HG03520 (cell line): ENCODE measurements around the gene CCR5.
"Not testable (repeated sequence)": the region's sequence is repeated elsewhere in the genome, so short reads cannot be mapped to it uniquely, and the experiment has no call there.

Source experiments
- ATAC-seq: cut with Tn5 transposase; IDR thresholded peaks from one replicate; pipeline ENCODE4 v1.9.1; 2021; ENCODE audit warnings: mild to moderate bottlenecking, moderate library complexity; ENCODE audit not compliant: unreplicated experiment

The CCR5 gene

DNA sequence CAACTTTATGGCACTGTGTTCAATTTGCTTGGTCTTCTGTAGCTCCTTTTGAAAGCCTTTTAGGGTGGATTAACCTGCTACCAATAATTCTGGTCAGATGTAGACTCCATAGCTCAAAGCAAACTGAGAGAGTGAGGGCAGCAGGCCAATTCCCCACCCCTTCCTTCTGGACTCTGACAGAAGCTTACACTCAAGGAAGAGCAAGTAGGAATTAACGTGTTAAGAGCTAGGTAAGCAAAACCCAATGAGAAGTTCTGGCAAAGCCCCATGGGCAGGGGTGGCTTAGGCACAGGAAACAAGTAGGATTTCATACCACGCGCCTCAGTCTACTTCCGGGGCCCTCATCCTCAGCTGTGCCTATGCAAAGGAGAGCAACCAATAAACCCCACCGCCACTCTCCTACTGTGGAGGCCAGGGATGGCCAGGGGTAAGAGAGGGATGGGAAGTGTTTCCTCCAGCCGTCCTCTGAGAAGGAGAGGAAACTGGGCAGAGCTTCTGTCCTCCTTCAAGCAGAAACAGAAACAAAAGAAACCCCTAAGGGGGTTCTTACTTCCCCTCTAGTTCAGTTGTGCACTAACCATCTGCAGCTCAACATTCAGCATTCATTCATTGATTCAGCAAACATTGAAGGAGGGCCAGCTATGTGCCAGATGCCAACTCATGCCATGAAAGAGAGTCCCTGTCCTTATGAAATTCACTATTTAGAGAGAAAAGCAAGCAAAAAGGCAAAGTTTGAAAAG lies 12.6 kb downstream of the CCR5 start:
- no peak for ATAC-seq

DNA sequence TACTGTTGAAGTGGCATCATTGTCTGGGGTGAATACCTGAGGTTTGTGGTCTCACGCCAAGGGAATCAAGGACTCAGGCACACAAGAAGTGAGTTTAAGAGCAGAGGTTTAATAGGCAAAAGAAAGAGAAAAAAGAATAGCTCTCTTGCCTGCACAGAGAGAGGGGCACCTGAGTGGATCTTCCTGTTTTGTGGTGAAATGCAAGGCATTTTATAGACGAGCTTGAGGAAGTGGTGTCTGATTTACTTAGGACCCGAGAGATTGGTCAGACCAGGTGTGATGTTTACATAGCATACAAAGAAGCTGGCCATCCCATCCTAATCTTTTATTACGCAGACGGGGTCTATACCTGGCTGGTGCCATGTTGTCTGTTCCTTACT lies 13.2 kb downstream of the CCR5 start:
- ATAC-seq: no peak

DNA sequence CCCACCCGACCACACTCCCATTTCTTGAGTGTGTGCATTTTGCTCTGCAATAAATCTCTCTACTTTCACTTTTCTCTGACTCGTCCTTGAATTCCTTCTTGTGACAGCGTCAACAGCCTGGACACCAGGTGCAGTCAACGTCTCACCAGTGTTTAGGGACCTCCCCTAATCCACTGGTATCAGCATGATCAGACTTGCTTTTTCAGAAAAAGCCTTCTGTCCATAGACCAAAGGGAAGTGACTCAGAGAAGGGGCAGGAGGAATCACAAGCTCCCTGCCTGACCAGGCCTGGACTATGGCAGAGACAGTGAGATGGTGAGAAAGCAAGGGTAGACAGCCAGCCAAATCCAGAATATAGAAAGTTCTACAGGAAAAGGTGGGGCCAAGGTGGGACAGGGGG lies 15.5 kb downstream of the CCR5 start:
- no peak for ATAC-seq

DNA sequence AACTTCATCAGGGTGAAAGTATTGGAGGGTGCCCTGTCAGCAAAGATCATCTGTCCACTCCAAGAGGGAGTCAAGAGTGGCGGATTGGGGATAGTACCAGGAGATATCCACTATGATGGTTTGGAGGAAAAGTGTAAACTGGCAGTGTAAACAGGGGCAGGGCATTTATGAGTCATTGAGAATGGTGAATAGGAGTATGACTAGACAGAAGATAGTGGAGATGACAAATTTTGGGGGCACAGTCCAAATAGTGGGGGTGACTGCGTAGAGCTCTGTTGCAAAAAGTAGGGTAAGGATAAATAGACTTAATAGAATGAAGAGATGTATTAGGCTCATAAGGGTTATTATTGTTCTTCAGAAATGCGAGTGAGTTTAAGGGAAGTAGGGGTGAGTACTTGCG lies 18.1 kb downstream of the CCR5 start:
- not testable (repeated sequence) for ATAC-seq

DNA sequence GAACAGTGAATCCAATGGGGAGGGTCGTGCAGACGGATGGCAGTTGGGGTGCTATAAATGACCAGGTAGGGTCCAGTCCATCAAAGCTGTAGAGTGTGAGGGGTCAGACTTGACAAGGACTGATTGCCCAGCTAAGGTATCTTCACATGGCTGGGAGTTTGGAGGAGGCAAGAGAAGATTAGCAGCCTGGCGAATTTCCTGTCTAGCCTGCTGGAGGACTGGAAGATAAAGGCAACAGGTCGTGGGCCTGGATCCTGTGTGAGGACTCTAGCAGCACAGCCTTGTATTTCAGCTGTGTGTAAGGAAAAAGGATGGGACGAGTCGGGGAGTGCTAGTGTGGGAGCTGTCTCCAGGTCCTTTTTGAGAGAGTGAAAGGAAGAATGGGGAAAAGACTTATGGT lies 18.6 kb downstream of the CCR5 start:
- ATAC-seq: no peak

DNA sequence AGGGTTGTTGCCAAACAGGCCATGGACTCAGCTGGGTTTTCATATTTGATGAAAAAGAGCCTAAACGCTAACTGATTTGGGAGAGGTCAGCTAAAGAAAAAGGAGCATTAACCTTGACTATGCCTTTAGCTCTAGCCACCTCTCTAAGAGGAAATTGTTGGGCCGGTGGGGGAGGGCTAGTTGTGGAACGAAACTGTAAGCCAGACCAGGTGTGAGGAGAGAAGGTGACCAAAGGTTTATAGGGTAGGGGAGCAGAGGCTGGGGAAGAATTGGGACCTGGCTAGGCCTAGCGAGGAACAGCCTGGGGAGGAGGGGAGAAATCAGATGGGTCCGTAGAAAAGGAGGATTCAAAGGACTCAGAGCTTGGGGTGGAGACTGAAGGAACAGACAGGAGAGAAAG lies 20.8 kb downstream of the CCR5 start:
- ATAC-seq: not testable (repeated sequence)

DNA sequence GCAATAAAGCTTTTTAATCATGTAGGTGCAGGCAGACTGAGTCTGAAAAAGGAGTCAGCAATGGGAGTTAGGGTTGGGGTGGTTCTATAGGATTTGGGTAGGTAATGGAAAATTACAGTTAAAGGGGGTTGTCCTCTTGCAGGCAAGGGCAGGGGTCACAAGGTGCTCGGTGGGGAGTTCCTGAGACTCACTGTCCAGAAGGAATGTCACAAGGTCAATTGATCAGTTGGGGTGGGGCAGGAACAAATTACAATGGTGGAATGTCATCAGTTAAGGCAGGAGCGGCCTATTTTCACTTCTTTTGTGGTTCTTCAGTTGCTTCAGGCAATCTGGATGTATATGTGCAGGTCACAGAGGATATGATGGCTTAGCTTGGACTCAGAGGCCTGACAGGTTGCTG lies 22.3 kb downstream of the CCR5 start:
- ATAC-seq: no peak

DNA sequence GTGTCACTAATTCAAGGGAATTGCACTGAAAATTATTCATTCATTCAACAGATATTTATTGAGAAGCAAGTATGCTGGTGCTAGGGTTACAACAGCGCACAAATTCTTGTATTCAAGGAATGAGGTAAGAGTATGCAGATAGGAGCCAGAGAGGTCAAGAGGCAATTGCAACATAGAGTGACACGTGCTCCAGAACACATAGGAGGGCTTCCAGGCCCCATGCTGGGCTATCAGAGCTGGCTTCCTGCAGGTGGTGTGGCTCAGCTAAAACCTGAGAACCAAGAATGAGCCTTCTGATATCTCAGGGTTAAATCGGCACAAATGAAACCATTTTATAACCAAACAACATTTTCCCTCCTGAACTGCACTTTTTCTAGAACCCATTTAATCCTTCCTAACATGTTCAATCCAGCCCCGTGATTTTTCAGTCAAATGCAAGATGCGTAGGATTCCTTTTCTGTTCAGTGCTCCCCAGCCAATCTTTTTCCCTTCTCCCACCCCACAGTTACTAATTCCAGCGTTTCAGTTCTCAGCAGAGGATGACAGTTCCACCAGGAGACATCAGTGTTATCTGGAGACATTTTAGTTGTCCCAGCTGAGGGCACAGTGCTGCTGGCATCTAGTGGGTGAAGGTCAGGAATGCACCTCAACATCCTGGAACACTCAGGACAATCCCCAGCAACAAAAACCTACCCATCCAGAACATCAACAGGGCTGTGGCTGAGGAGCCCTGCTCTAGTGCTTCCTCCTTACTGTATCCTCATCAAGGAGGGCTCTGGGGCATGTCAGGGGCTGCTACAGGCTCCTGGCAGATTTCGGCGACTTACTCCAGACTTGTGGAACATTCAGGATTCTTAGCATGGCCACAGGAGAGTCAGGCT lies 23.0 kb downstream of the CCR5 start:
- no peak for ATAC-seq

DNA sequence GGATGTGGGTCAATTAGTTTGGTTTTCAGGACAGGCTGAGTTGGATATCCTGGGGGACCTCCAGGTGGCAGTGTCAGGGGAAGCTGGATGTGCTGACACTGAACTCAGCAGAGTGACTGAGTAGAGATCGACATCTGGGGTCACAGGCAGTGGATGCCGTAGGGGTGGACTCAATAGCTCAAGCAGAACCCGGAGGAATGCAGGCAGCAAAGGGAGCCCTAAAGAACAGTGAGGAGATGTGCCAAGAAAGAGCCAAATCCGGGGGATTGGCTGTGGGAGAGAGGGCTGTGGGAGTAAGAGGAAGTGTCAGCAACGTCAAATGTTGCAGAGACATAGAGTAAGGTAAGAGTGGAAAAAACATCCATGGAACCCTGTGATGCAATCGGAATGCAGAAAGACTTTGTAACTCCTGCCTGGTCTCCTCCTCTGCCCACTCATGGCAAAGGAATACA lies 24.5 kb downstream of the CCR5 start:
- no peak for ATAC-seq

DNA sequence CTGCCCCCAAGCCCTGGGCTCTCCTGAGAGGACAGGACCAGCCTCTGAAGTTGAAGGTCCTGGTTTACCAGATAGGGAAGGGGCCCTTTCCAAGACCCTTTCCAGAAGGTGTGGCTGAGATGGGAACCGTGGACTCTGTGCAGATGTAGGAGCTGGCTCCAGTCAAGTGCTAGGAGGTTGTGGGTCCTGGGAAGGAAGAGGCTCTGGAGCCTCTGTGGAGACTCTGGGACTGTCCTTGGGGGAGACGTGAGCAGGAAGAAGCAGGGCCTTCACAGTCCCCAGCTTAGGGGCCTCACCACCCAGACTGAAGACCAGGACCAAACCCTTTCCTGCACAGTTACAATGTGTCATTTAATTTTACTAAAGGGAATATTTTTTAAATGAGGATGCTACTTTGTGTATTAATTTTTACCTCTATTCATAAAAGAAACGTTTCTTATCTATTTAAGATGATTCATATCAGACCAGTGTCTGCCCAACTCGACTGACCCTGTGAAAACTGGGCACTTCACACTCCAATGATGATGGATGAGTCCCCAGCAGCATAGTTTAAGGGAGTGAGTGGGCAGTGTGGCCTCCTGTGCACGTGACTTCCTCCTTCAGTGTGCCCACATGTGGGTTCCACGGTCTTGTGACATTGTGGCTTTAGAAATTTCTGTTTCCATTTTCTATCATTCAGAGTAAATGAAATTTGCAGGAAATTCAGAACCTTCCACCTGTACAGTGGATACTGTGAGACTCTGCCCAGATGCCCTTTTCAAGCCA lies 25.2 kb downstream of the CCR5 start:
- no peak for ATAC-seq

DNA sequence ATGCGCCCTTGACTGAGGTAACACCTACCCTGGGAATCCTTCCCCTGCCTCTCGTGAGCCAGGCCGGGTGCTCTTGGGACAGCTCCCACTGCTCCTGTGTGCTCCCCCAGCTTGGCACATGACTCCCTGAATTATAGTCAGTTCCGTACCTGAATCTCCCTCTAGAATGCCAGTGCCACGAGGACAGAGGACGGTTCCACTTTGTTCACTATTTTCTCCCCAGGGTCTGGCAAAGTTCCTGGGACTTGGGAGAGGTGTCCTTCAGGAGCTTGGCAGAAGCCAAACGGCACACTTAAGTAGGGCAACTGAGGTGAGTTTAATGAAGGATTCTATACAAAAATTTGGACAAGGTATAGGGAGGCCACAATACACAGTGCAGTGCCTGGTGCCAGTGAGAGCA lies 26.4 kb downstream of the CCR5 start:
- ATAC-seq: no peak

DNA sequence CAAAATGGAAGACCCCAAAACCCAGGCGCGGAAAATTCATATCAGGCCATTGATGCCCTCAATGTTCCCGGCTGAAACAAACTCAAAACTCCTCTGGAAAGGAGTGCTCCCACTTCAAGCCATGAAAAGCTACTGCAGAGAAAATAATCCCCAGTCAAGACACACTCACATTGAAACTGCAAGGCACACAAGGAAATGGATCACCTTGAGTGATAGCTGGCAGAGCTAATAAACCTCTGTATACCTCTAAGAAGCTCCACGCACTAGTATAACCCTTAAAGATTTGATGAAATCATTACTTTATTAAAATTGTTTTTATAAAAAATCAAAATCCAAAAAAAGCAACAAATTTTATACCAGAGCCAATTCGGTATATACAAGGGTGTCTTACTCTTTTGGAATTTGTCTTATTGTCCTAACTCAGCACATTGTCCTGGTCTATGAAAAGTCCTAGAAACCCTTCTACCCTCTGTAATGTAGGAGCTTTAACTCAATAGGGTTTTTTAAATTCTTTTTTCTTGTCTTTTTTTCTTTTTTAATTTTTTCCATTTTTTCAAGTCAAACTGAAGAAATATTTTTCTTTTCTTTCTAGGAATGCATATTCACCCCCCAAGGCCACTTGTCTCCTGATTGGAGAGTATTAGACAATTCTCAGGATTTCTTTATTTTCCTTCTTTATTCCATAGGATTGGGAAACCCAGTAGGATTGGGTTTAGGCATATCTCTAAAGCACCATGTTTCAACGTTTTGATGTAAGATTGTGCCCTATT lies 27.6 kb downstream of the CCR5 start:
- ATAC-seq: no peak

DNA sequence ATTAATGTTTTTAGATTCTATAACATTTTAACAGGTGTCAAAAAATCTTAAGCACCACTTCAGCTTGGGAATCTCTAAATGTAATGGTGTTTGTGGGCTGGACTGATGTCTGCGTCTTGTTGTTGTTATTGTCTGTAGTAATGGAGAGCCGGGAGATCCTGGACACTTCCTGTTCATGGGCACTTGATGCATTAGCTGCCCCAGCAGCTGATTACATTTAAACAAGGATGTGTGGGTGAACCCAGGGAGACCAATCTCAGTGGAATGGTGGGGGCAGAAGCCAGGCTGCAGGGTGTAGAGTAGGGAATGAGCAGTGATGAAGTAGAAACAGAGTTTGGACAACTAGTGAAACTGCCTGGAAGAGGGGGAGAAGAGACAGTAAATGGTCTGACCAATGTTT lies 28.4 kb downstream of the CCR5 start:
- no peak for ATAC-seq

DNA sequence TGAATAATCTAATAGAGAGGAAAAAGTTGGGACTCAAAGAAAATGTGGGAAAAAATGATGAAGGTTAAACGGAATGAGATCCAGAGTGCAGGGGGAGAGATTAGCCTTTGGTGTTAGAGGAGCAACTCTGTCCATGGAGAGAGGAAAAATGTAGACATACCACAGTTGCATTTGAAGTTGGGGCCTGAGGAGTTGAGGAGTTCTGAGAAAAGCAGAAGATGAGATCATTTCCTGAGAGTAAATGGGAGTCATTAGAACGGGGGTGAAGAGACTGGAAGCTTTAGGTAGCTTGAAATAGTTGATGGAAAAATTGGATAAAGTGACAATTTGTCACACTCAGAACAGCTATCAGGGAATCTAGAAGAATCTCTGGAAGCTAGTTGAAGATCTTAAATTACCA lies 28.8 kb downstream of the CCR5 start:
- ATAC-seq: no peak

DNA sequence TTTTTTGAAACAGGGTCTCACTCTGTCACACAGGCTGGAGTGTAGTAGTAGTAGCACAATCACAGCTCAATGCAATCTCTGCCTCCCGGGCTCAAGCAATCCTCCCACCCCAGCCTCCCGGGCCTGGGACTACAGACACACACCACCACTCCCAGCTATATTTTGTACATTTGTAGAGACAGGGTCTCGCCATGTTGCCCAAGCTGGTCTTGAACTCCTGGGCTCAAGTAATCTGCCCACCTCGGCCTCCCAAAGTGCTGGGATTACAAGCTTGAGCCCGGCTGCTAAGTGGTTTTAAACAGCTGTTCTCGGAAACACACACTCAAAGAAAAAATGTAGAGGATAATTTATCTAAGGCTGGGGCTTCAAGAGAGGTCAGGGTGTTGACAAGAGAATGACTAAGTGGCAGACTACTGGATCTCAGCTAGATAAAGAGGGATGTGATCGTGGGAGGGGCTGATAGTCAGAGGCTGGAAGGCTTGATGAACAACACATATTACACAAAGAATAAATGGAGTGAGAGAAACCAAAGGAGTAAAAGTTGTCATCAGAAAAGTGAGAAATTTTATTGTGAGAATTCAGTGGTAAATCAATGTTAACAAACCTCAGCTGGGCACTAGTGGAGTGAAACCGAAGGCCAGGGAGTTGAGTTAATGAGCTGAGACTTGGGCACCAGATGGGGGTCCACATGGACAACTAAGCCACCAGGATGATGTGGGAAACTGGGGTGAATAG lies 29.4 kb downstream of the CCR5 start:
- no peak for ATAC-seq

DNA sequence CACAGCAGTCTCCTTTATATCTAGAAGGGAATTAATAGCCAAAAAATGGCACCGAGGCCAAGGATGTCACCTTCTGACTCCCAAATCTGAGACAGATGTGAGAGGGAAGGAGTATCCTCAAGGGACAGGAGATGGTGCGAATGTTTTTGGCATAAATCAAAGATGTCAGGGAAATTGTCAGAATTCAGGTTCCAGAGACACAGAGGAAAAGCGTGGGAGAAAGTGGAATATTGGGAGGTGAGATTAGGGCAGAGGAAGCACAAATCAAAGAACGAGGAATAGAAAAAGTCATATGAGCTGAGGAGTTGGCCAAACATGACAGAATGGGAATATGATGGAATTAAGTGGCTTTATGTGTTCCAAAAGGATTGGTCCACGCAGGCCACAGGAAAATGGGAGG lies 30.1 kb downstream of the CCR5 start:
- no peak for ATAC-seq

DNA sequence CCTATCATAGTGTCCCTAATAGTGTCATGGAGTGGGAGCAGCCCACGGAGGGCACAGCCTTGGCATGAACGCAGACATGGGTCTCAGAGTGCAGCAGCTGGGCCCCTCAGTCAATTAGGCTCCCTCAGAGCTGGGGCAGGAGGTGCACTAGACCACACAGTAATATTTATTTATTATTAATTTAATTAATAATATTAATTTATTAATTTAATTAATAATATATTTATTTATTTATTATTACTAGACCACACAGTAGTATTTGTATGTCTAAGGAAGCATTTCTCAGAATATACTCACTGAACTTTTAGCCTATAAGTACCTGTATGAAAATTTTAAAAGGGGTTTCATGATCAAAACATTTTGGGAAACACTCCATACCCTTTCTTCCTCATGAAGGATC lies 30.8 kb downstream of the CCR5 start:
- no peak for ATAC-seq

DNA sequence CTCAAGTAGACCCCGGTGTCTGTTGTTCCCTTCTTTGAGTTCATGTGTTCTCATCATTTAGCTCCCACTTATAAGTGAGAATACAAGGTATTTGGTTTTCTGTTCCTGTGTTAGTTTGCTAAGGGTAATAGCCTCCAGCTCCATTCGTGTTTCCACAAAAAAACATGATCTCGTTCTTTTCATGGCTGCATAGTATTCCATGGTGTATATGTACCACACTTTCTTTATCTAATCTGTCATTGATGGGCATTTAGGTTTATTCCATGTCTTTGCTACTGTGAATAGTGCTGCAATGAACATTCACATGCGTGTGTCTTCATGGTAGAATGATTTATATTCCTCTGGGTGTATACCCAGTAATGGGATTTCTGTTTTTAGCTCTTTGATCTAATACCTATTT lies 32.2 kb downstream of the CCR5 start:
- ATAC-seq: not testable (repeated sequence)

DNA sequence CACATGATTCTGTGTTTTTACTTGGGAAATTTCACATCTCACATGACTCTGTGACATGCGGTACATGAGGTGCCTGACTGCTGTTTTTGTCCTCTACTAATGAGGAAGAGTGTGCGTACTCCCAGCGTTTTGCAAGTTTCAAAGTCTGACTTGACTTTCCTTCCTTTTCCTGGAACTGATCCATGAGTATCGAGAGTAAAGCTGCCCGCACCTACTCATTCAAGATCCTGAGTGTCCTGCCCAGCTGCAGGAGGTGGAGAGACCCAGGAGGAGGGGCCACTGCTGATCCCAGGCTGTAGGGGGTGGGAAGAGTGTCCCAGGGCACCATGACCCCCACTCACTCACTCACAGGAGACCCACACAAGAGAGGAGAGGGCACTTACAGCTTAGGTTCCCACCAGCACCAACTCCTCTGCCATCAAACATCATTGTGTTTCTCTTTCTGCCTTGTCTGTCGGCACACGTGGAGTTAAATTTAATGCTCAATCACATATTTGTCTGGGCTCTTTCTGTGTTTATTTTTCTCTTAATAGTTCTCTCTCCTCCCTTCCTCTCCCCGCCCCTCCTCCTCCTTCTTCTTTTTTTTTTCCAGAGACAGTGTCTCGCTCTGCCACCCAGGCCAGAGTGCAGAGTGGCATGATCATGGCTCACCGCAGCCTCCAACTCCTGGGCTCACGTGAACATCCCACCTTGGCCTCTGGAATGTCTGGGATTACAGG lies 34.7 kb downstream of the CCR5 start:
- ATAC-seq: no peak

DNA sequence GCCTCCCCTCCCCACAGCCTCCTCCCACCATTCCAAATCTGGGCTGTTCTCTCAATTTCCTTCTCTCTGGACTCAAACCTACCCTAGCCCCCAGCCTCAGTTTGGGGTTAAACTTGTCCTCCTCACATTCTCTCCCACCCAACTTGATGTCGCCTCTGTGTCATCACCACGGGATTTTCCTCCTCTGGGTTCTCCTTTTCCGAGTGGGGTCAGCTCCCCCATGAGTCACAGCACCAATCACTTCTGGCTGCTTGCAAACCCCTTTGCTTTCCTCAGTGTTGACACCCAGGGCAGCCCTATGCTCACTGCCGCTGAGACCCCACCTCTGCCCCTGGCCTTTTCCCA lies 35.7 kb downstream of the CCR5 start:
- no peak for ATAC-seq
